HT1080 (cell line): ENCODE data around the gene ANO1. TPM values are rescaled to one million over a fixed set of nuclear protein-coding genes. Genes with fewer than 3 reads are reported as not detected.
"Not testable (repeated sequence)": the region's sequence is repeated elsewhere in the genome, so short reads cannot be mapped to it uniquely, and the experiment has no call there.

ENCODE experiments used
- DNase-seq: peaks from one replicate; pipeline ENCODE4 v3.0.0-alpha.2; 2015; ENCODE audit warnings: low read depth
- total RNA-seq: library from RNA; depleted of rRNA; stranded (reverse); fragments of >200 nt; shearing (Covaris generic); gene quantifications from 2 replicates; pipeline ENCODE4 v1.2.3, GENCODE V29; 2014

Gene ANO1
- total RNA-seq, 1 experiment from 2014 or later, result 0.26 TPM

DNA sequence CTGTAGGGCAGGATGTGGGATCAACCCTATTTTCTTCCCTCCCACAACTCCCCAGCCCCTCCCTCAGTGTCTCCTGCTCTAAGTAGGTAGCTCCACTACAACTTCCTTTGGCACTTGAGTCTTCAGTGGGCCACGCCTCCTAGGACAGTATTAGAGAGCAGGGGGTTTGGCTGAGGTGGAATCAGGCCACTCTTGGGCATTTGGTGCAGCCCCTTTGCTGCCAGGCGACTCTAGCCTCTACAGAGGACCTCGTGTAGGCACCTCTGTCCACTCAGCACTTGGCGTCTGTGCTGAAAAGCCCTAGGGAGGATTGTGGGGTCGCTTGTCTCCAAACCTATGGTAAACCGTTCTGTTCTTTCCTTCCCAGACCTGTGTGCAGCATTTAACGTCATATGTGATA is 127.6 kb downstream of the ANO1 start:
- DNase-seq, result no peak

DNA sequence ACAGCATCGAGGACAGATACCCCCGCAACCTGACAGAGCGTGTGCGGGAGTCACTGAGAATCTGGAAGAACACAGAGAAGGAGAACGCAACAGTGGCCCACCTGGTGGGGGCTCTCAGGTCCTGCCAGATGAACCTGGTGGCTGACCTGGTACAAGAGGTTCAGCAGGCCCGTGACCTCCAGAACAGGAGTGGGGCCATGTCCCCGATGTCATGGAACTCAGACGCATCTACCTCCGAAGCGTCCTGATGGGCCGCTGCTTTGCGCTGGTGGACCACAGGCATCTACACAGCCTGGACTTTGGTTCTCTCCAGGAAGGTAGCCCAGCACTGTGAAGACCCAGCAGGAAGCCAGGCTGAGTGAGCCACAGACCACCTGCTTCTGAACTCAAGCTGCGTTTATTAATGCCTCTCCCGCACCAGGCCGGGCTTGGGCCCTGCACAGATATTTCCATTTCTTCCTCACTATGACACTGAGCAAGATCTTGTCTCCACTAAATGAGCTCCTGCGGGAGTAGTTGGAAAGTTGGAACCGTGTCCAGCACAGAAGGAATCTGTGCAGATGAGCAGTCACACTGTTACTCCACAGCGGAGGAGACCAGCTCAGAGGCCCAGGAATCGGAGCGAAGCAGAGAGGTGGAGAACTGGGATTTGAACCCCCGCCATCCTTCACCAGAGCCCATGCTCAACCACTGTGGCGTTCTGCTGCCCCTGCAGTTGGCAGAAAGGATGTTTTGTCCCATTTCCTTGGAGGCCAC is 128.3 kb downstream of the ANO1 start:
- no peak for DNase-seq

DNA sequence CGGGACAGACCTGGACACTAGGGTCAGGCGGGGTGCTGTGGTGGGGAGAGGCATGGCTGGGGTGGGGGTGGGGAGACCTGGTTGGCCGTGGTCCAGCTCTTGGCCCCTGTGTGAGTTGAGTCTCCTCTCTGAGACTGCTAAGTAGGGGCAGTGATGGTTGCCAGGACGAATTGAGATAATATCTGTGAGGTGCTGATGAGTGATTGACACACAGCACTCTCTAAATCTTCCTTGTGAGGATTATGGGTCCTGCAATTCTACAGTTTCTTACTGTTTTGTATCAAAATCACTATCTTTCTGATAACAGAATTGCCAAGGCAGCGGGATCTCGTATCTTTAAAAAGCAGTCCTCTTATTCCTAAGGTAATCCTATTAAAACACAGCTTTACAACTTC is 128.9 kb downstream of the ANO1 start:
- no peak for DNase-seq

DNA sequence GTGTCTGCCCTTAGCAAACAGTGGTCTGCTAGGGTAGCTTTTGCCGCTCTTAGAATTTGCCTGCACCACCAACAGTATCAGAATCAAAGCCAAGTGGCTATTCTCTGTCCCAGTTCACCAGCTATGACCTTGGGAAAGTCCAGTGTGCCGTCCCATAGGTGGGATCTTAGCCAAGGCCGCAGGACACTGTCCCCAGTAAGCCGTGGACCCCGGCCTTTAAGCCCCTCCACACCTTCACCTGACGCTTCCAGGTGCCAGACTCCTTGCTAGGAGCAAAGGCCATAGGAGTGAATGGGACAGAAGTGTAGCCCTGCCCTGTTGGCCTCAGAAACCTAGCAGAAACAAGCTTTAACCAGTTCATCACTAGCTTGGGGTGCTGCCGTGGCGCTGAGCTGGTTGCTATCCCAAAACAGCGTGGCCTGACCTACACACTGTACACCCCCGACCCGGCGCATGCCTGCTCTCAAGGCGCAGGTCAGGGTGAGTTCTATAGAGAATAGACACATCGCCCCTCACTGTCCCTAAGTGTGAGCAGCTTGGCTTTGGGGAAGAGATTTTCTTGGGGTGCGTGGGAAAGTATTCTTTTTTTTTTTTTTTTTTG is 129.5 kb downstream of the ANO1 start:
- DNase-seq, result no peak

DNA sequence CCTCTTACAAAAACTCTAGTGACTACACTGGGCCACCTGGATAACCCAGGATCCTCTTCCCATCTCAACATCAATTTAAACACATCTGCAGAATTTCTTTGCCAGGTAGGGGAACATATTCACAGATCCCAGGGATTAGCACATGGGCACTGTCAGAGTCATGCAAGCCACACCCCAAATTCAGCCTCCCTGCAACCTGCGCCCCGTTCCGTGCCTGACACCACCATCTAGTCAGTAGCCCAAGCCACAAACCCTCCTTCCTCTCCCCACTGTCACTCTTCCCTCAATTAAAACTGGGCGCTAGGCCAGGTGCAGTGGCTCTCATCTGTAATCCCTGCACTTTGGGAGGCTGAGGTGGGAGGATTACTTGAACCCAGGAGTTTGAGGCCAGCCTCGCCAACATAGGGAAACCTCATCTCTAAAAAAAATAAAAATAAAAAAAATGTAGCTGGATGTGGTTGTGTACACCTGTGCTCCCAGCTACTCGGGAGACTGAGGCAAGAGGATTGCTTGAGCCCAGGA is 131.3 kb downstream of the ANO1 start:
- no peak for DNase-seq

DNA sequence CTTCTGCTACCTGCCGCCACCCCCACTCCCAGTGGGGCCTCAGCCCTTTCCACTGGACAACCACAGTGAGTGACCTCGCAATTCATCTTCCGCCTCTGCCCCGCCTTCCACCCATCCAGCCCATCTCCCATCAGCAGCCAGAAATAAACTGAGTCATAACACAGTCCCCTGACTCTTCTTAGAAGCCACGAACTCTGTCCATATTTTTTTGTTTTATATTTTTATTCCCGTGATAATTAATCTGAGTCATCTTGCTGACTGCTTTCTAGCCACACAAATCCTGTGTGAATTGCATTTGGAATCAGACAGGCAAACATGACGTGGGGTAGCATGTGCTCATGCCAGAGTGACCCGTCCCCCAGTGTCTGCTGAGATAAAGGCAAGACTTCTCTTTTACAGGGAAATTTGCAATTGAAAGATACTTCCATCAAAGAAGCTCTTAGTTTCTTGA is 132.0 kb downstream of the ANO1 start:
- DNase-seq, result peak; percentile 27

DNA sequence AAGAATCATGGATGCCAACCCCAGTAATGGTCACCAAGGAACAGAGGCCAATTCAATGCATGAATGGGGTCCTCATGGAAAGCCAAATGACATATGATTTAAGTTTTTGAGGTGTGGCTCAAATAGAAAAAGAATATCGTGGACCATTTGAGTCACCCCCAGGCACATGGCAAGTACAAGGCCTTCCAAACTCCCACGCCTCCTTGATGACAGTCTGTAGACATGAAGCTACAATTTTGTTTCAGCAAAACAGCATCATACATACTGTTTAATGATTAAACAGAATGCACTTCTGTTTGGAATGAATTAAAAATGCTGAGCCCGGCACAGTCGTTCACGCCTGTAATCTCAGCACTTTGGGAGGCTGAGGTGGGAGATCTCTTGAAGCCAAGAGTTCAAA is 132.4 kb downstream of the ANO1 start:
- no peak for DNase-seq

DNA sequence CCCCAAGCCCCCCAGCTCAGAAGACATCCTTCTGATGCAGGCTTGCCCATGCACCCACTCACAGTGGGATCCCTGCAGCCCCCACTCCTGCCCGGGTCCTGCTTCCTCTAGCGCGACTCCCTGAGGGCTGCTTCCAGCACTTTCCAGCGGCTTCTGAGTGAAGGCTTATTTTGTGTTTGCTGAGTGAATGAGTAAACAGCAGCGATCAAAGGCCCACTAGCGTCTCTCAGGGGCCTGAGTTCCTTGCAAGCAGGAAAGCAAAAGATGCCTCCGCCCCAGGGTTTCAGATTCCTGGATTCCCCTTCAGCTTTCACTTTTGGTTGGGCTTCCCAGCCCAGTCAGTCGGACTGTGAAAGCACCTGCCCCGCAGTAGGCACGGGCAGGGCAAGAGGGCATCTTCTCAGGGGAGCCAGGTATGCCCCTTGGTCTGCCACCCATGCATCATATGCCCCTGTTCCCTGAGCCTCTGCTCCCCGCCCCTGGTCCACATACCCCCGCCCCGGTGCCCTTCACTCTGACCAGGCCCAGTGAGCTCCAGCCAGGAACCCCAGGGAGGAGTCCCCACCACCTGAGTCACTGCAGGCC is 134.2 kb downstream of the ANO1 start:
- DNase-seq, result no peak

DNA sequence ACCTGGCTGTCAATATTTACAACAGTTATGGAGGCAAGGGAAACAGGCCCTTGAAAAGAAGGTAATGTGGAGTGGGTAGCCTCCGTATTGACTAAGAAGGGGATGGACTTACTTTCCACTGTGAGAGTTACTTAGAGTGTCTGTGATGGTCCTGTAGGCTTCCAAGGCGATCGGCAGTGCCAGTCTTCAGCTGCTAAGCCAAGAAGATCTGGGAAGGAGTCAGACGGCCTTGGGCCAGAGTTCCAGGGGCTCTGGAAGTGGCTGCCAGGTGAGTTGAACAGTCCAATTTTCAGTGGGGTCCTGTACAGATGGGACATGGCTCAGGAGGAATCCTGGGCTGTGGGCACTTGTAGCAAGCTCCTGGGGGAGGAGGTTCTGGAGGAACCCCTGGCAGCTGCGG is 139.3 kb downstream of the ANO1 start:
- not testable (repeated sequence) for DNase-seq

DNA sequence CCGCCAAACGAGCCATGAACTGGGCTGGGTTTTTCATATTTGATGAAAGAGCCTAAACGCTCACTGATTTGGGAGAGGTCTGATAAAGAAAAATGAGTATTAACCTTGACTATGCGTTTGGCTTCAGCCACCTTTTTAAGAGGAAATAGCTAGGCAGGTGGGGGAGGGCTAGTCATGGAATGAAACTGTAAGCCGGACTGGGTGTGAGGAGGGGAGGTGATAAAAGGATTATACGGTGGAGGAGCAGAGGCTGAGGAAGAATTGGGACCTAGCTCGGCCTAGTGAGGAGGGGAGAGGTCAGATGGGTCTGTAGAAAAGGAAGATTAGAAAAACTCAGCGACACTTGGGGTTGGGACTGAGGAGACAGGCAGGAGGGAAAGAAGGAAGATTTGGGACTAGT is 140.0 kb downstream of the ANO1 start:
- DNase-seq, result not testable (repeated sequence)

DNA sequence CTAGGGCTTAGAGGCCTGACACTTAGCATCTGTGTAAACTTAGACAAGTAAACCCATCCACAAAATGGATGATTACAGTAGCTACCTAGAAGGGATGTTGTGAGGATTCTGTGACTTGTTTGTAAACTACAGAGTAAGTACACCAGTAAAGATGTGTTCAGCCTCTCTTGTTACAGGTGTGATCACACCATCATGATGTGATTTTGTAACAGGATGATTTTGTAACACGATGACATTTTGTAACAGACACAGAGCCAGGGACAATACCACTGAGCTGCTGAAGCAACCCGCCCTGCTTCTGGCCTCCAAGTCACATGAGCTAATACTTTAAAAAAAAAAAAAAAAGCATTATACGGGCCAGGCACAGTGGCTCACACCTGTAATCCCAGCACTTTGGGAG is 142.0 kb downstream of the ANO1 start:
- no peak for DNase-seq

DNA sequence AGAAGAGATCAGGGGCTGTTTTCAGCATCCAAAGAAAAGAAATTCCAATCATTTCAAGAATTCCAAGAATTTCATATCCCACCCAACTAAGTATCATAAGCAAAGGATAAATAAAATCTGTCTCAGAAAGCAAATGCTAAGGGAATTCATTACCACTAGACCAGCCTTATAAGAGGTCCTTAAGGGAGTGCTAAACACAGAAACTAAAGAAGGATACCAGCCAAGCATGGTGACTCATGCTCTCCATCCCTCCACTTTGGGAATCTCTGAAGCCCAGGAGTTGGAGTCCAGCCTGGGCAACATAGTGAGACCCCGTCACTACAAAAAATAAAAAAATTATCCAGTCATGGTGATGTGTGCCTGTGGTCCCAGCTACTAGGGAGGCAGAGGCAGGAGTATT is 142.8 kb downstream of the ANO1 start:
- DNase-seq, result peak; percentile 21

DNA sequence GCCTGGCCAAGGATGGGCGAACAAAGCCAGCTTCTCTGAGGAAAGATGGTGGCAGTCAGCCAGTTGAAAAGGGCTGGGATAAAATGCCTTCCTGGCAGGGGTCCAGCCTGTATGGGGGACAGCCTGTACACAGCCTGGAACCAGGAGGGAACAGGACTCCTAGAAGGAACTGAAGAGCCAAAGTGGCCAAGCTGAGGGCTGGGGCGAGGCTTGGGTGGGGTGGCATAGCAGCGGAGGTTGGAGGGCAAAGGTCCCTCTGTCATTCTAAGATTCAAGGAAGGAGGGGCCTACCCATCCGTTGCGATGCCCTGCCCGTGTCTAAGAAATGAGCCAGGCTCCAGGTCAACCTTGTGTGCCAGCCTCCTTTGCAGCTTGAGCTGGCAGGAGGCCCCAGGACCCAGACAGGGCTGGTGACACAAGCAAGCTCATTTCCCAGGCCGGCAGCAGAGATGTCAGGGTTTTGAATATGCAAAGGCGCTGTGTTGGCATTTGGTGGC is 147.6 kb downstream of the ANO1 start:
- no peak for DNase-seq

DNA sequence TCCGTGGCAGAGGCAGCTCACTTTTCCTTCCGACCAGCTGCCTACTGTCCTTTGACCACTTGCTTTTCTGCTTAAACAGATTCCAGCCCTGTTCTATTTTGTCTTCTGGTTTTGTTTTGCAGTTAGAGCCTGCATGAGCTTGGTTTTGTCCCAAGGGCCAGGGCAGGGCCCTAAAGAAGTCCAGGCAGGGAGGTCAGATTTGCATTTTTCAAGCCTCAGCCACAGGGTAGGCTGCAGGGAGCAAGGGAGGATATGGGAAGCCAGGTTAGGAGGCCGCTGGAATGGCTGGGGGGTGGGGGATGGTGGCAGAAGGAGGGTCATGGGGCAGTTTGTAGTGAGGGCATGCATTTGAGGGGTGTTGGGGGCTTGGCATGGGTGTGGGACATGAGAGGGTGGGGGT is 148.1 kb downstream of the ANO1 start:
- no peak for DNase-seq

DNA sequence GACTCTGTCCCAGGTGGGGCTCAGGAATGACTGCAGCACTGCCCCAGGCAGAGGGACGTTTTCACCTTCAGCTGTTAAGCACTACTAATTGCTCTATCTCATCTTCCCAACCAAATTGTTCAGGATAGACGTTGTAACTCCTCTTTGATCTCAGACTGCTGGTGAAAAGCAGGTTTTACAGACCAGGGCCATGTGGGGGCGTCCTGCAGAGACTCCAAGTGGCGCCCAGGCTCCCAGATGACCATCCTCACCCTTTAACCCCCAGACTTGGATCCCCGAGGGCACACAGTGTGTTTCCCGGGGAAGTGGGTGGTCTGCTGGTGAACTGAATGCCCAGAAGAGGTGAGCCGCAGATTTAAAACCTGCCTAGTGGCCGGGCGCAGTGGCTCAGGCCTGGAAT is 148.8 kb downstream of the ANO1 start:
- no peak for DNase-seq

DNA sequence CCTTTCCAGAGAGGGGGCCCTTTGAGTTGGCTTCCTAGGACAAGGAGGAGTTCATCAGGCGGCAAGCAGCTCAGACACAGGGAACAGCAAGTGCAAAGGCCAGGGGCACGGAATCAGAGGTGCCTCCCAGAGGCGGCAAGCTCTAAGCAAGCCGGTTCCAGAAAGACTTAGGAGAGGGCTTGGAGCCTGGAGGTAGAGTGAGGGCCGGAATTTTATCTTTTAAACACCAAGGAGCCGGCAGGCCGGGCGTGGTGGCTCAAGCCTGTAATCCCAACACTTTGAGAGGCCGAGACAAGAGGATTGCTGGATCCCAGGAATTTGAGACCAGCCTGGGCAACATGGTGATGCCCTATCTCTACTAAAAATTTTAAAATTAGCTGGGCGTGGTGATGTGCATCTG is 151.6 kb downstream of the ANO1 start:
- no peak for DNase-seq

DNA sequence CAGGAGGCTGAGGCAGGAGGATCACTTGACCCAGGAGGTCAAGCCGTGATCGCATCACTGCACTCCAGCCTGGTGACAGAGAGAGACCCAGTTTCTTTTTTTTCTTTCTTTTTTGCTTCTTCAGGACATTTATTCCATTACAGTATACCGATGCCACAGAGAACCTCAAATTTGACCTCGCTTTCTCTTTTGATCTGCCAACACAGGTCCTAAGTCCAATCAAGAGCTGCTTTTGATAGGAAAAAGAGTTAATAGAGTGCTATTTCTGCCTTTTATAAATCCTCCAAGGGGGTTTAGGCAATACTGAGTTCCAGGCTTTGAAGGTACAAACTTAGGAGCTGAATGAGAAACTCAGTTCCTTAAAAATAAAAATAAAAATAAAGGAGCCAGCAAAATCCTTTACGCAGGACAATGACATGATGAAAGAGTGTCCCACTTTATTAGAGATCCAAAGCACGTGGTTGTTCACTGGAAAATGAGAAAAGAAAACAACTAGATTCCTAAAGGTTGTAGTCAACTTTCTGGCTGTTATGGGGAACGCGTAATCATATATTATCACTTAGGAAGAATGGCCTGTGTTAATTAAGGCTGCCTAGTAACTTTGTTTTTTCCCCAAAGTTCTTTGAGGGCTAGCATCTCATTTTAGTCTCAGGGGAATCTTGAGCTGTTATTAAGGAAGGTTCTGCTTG is 152.2 kb downstream of the ANO1 start:
- DNase-seq, result no peak

DNA sequence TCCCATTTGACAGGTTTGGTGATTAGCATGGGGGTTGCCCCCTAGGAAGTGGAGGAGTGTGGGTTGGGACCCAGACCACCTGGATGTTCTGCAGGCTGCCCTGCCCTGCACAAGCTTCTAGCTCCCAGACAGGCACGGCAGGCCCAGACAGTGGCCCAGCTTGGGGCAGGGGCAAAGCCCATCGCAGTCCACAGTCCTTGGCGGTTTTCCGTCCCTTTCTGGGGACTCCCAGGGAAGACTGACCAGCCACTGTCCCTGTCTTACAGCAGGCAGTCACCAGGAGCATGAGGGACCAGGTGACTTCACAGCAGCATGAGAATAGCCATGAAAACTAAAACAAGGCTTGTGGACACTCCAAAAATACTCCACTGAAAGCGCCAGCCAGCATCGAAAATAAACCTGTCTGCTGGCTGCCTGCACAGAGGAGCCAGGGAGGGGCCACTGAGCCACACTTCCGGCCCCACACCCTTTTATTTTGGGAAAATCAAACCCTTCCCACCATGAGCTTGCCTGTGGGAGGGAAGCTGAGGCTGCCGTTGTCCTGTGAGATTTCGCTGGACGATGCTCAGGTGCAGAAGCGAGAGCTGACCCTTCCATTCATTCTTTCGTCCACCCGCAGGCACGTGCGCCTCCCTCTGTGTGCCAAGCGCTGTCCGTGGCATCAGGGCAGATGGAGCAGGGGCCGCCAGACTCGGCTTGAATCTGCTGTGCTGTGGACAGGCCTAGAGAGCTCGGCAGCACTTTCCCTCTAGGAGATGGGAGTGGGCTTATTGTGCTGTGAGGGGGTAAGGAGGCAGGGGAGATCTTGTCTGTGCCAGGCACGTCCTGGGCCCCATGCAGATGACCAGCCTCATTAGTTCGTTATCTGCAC is 153.0 kb downstream of the ANO1 start:
- no peak for DNase-seq

DNA sequence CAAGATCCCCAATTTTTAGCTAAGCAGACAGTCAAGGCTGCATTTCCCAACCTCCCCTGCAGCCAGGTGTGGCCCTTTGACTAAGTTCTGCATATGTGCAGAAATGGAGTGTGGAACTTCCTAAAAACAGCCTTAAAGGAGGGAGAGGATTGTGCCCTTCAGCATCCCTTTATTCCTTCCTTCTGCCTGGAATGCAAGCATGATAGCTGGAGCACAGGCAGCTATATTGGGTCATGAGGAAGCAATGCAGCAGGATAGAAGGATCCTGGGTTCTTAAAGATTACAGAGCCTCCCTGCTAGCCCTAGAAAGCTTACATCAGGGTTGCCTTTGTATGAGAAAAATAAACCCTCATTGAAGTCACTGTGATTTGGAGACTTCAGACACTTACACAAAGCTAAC is 154.9 kb downstream of the ANO1 start:
- DNase-seq, result no peak

DNA sequence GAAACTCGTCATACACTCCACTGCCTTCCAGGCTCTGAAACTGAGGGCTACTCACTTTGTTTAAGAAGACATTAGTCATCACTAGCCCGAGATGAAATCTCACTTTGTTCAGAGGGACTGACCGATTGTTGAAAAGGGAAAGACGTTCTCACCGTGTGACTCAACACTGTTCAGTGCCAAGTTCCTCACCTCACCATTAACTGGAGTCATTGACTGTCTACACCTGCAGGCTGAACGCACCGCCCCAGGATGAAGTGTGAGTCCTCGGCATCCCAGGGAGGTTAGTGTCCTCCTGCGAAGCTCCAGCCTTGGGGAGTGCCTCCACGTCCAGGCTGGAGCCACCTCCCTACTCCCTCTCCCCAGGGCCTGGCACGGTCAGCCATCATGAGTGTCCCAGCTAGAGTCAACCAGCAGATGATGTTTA is 155.4 kb downstream of the ANO1 start:
- DNase-seq, result peak; percentile 96

DNA sequence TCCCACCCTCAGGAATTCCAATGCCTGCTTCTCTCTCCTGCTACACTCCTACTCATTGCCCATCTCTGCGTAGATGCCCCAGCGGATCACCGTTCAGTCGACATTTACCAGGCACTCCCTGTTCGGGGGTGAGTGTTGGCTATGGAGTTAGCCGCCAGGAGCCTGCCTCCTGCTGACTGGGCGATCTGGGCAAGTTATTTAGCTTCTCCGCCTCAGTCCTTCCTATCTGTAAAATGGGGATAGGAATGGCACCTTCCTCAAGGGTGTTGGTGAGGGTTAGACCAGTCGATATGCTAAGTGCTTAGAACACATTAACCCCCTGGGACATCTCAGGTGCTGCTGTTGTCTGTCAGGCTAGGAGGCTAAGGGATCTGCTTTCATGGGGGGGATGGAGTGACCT is 155.8 kb downstream of the ANO1 start:
- DNase-seq, result no peak
